HL-60 (cell line): ENCODE results near the gene DENND1B.
"Not testable (repeated sequence)": the region's sequence is repeated elsewhere in the genome, so short reads cannot be mapped to it uniquely, and the experiment has no call there.

Experiments used
- POLR2AphosphoS5 ChIP-seq: IDR thresholded peaks from 2 replicates; pipeline ENCODE4 v1.6.1; 2012; ENCODE audit warnings: low read depth
- TF ChIP-seq, protein P1 (sequence below): IDR thresholded peaks from one replicate; pipeline ENCODE4 v1.5.1; 2011; ENCODE audit warnings: low read length, control low read depth, inconsistent platforms; ENCODE audit not compliant: insufficient read depth

DNA sequence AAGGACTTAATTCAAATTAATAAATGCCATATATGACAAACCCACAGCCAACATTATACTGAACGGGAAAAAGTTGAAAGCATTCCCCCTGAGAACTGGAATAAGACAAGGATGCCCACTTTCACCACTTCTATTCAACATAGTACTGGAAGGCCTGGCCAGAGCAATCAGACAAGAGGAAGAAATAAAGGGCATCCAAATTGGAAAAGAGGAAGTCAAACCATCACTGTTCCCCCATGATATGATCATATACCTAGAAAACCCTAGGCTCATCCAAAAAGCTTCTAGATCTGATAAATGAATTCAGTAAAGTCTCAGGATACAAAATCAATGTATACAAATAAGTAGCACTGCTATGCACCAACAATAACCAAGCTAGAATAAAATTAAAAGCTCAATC is 283.8 kb downstream of the DENND1B start:
- TF ChIP-seq, protein P1, sequence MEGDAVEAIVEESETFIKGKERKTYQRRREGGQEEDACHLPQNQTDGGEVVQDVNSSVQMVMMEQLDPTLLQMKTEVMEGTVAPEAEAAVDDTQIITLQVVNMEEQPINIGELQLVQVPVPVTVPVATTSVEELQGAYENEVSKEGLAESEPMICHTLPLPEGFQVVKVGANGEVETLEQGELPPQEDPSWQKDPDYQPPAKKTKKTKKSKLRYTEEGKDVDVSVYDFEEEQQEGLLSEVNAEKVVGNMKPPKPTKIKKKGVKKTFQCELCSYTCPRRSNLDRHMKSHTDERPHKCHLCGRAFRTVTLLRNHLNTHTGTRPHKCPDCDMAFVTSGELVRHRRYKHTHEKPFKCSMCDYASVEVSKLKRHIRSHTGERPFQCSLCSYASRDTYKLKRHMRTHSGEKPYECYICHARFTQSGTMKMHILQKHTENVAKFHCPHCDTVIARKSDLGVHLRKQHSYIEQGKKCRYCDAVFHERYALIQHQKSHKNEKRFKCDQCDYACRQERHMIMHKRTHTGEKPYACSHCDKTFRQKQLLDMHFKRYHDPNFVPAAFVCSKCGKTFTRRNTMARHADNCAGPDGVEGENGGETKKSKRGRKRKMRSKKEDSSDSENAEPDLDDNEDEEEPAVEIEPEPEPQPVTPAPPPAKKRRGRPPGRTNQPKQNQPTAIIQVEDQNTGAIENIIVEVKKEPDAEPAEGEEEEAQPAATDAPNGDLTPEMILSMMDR: not testable (repeated sequence)
- TF ChIP-seq POLR2AphosphoS5: not testable (repeated sequence)
